Neural crest cell (in vitro differentiated cells): ENCODE measurements around the gene HCLS1. TPM values are rescaled to one million over a fixed set of nuclear protein-coding genes. Genes with fewer than 3 reads are reported as not detected.
"Not testable (repeated sequence)": the region's sequence is repeated elsewhere in the genome, so short reads cannot be mapped to it uniquely, and the experiment has no call there.

ENCODE experiments used
- DNase-seq: peaks from one replicate; pipeline ENCODE4 v3.0.0; 2021; ENCODE audit warnings: low read depth, mixed read lengths, low spot score
- H3K27ac Mint-ChIP-seq: one replicate; pipeline ENCODE4 v1.8.0; 2021; ENCODE audit warnings: mild to moderate bottlenecking, mixed read lengths; ENCODE audit not compliant: unreplicated experiment
- H3K27me3 Mint-ChIP-seq: 2 replicates; pipeline ENCODE4 v1.8.0; 2021; ENCODE audit warnings: low read depth, mild to moderate bottlenecking, mixed read lengths
- H3K36me3 Mint-ChIP-seq: 2 replicates; pipeline ENCODE4 v1.8.0; 2021; ENCODE audit warnings: low read depth, mild to moderate bottlenecking, mixed read lengths
- H3K4me1 Mint-ChIP-seq: 2 replicates; pipeline ENCODE4 v1.8.0; 2021; ENCODE audit warnings: mixed read lengths
- H3K4me3 Mint-ChIP-seq: one replicate; pipeline ENCODE4 v1.8.0; 2021; ENCODE audit warnings: mild to moderate bottlenecking, mixed read lengths
- H3K9me3 Mint-ChIP-seq: 2 replicates; pipeline ENCODE4 v1.8.0; 2021; ENCODE audit warnings: mixed read lengths
- CTCF ChIP-seq: fragments of 200-600 bp; sonication (generic); conservative IDR thresholded peaks from 2 replicates; pipeline ENCODE4 v1.5.0; 2021; ENCODE audit warnings: antibody characterized with exemption, mild to moderate bottlenecking
- total RNA-seq: library from RNA; stranded (reverse); gene quantifications from 2 replicates; pipeline ENCODE4 v1.2.1, GENCODE V29; 2021

The HCLS1 gene
- total RNA-seq, 1 donor from 2014 or later, result 0.54 TPM

DNA sequence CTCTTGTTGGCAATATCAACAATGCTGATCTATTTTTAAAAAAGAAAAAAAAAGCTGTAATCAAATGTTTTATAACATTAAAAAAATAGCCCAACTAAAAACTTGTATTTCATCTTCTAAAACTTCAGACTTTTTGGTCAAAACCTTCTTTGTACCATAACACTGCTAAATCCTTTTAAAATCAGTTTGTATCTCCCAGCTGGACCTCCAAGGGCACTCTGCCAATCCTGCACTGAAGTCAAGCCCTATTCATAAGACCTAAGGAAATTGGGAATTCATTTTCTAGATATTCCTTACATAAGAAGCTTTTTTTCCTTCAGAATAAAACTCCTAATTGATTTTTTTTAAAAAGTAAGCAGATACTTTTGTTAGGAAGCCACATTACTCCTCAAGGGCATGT is 38.2 kb upstream of the HCLS1 start:
- TF ChIP-seq CTCF, result no peak
- Mint-ChIP-seq H3K36me3 (peaks cover 22% of the 10 kb centered on the region), H3K27ac (no peak overlapping the region), H3K9me3 (peaks cover 2% of the 10 kb centered on the region), H3K4me3 (no peak overlapping the region), H3K4me1 (no peaks in the 10 kb centered on the region), H3K27me3 (no peaks in the 10 kb centered on the region)
- no peak for DNase-seq

DNA sequence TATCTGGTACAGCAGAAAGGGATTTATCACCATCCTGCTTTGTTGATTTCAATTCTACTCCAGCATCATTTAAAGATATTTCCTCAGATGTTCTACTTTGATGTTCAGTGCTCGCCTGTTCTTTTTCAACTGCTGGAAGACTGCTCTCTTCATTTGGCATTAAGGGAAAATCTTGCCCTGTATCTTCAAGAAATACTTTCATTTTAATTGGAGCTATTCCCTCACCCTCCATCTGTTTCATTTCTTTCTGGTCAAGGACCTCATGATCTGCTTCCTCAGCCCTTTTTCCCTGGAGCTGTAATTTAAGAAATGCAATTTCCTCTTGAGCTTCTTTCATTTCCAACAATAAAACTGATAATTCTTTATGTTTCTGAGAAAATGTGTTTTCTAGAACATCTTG is 37.8 kb upstream of the HCLS1 start:
- Mint-ChIP-seq H3K27ac (no peak overlapping the region), H3K36me3 (peaks cover 19% of the 10 kb centered on the region), H3K4me3 (no peak overlapping the region), H3K9me3 (peaks cover 2% of the 10 kb centered on the region), H3K4me1 (no peaks in the 10 kb centered on the region), H3K27me3 (no peaks in the 10 kb centered on the region)
- no peak for TF ChIP-seq CTCF
- DNase-seq, result no peak

GRCh38 chr3:121696186-121696585 is 35.5 kb upstream of the HCLS1 start:
- H3K36me3 Mint-ChIP-seq, result peaks cover 27% of the 10 kb centered on the region
- DNase-seq, result no peak
- H3K4me3 Mint-ChIP-seq, result no peak overlapping the region
- no peaks in the 10 kb centered on the region for H3K27me3 Mint-ChIP-seq
- no peak overlapping the region for H3K27ac Mint-ChIP-seq
- no peaks in the 10 kb centered on the region for H3K9me3 Mint-ChIP-seq
- no peak for TF ChIP-seq CTCF
- no peaks in the 10 kb centered on the region for H3K4me1 Mint-ChIP-seq

DNA sequence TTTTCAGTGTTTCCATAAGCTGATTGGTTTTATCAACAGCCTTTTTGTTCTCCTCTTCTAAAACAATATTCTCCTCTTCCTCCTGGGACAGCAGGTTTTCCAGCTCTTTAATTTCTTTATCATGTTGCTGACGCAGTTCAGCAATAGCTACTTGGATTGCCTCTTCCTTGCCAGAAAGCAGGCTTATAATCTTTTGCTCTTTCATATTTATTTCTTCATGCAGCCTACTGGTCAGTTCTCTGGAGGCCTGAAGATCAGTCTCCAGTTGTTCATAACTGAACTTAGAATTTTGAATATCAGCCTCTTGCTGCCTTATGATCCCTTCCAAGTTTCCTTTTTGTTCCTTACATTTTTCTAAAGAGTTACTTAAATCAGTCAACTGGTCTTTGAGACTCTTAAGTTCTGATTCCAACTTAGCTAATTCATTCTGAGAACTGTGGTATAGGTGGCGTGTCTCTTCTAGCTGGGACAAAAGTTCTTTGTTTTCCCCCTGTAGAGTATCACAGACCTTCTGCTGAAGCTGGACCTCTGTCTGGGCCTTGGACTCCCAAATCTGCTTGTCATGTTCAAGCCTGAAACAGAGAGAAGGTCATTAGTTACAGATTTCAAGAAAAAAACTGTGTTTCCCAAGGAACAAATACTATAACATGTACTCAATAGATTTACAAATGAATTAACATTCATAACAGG is 31.5 kb upstream of the HCLS1 start:
- Mint-ChIP-seq H3K36me3 (peaks cover 29% of the 10 kb centered on the region), H3K27me3 (no peaks in the 10 kb centered on the region), H3K4me1 (no peaks in the 10 kb centered on the region), H3K9me3 (no peaks in the 10 kb centered on the region), H3K27ac (no peak overlapping the region), H3K4me3 (no peak overlapping the region)
- DNase-seq, result no peak
- no peak for TF ChIP-seq CTCF

- Mint-ChIP-seq H3K4me1 (no peaks in the 10 kb centered on the region), H3K4me3 (no peak overlapping the region), H3K36me3 (peaks cover 25% of the 10 kb centered on the region), H3K27ac (no peak overlapping the region), H3K9me3 (no peaks in the 10 kb centered on the region), H3K27me3 (no peaks in the 10 kb centered on the region)
- no peak for TF ChIP-seq CTCF
- DNase-seq, result no peak
Measured at GRCh38 chr3:121690777-121691405, 30.2 kb upstream of the HCLS1 start.

- H3K4me1 Mint-ChIP-seq, H3K27me3 Mint-ChIP-seq, H3K27ac Mint-ChIP-seq, H3K4me3 Mint-ChIP-seq, DNase-seq, H3K9me3 Mint-ChIP-seq: not testable (repeated sequence)
- H3K36me3 Mint-ChIP-seq, result peaks cover 36% of the 10 kb centered on the region
Measured at GRCh38 chr3:121688747-121689146, 28.0 kb upstream of the HCLS1 start.
